ENCODE results near the gene UROC1. TPM values are rescaled to one million over a fixed set of nuclear protein-coding genes. Genes with fewer than 3 reads are reported as not detected.

Gene UROC1
- total RNA-seq, 1 donor from 2014 or later: not detected

DNA sequence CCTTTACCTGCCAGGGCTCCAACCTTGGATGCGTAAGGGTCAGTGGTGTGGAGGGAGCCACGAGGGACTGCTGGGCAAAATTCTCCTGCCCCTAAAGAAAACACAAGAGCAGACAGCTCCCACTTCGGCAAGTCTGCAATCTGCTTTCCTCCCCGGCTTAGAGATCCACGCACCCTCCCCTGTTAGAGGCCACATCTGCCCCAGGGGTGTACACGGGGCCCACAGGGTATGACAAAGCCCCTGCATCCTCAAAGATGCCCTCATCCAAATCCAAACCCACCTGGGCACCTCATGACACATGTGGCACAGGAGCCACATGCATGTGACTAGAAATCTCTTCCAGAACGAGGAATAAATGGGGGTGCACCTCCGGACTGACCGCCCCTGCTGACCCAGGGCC, 67.4 kb downstream of the UROC1 start:
- Mint-ChIP-seq H3K27me3 (no peaks in the 10 kb centered on the region), H3K4me1 (no peaks in the 10 kb centered on the region), H3K4me3 (no peak overlapping the region), H3K36me3 (ENCODE audit: low read depth) (peaks cover 74% of the 10 kb centered on the region), H3K27ac (no peak overlapping the region), H3K9me3 (no peaks in the 10 kb centered on the region)
- intact Hi-C loops (cut with micrococcal nuclease): no loop called here
- ATAC-seq (ENCODE audit: low read depth) (no peak), DNase-seq (no peak)
- TF ChIP-seq, protein P1, sequence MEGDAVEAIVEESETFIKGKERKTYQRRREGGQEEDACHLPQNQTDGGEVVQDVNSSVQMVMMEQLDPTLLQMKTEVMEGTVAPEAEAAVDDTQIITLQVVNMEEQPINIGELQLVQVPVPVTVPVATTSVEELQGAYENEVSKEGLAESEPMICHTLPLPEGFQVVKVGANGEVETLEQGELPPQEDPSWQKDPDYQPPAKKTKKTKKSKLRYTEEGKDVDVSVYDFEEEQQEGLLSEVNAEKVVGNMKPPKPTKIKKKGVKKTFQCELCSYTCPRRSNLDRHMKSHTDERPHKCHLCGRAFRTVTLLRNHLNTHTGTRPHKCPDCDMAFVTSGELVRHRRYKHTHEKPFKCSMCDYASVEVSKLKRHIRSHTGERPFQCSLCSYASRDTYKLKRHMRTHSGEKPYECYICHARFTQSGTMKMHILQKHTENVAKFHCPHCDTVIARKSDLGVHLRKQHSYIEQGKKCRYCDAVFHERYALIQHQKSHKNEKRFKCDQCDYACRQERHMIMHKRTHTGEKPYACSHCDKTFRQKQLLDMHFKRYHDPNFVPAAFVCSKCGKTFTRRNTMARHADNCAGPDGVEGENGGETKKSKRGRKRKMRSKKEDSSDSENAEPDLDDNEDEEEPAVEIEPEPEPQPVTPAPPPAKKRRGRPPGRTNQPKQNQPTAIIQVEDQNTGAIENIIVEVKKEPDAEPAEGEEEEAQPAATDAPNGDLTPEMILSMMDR (IDR thresholded peaks at IDR 0.05): no peak
- ChIA-PET CTCF (no interaction called here), POLR2A (no interaction called here)

DNA sequence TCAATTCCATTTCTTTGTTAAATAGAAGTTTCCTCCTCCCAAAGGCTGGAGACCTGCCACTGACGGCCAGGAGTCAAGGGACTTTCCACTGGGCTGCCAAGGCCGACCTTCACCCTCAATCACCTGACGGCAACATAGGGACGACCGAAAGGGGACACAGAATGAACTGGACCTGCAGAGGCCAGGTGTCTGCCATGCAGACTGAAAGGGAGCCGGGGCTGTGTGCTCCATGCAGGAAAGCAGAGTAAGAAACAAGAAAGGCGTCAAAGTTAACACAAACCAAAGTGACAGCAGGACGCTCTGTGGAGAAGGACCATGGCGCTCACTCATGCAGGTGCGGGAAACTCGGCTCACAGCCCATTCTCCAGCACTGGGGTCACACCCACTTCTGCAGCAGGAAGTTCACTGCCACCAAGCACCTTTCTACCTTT, 67.9 kb downstream of the UROC1 start:
- Mint-ChIP-seq H3K4me1 (no peaks in the 10 kb centered on the region), H3K36me3 (ENCODE audit: low read depth) (peaks cover 71% of the 10 kb centered on the region), H3K9me3 (no peaks in the 10 kb centered on the region), H3K27ac (no peak overlapping the region), H3K27me3 (no peaks in the 10 kb centered on the region), H3K4me3 (no peak overlapping the region)
- TF ChIP-seq, protein P1 (IDR thresholded peaks at IDR 0.05): no peak
- intact Hi-C loops (cut with micrococcal nuclease): no loop called here
- ATAC-seq (ENCODE audit: low read depth): no peak
- ChIA-PET CTCF (no interaction called here), POLR2A (no interaction called here)
- DNase-seq: no peak

DNA sequence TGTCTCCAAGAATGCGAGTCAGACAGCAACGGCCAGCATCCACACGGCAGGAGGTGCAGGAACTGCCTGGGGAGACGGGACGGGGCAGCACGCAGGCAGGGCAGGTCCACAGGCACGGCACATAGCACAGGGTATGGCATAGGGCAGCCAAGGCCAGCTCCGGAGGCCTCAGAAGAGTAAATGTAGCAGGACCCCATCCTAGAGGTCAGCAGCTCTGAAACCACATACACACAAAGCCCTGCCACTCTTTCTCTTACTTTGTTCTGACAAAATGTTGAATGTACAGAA, 68.7 kb downstream of the UROC1 start:
- H3K36me3 Mint-ChIP-seq (ENCODE audit: low read depth): peaks cover 67% of the 10 kb centered on the region

DNA sequence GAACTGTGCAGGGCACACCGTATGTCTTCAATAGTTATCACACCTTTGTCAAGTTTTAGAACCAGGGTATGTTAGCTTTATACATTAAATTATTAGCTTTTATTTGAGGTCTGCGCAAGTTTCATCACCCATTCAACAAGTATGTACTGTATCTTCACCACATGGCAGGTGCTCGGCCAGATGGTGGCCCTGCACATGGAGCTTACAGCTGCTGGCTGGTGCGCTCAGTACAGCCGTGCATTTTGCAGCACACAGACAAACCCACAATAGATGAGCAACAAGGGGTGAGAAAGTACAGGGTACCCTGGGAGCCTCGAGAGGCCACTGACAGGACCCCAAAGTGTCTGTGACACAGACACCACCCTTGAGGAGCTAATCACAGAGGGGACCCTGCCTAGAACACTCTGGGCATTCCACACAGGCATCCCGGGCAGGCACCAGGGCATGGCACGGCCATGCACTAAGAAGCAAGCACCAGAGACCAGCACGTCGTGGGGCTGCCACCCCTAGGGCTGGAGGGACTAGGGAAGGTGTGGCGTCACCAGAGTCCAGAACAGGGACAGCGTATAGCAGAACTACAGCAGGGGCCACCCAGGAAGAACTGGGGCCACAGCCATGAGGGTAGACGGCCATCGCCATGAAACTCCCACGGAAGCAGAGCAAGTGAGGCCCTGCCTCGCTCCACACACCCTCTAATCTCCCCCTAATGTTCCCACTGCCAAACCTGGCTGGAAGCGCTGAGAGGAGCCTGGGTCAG, 69.3 kb downstream of the UROC1 start:
- DNase-seq: no peak
- Mint-ChIP-seq H3K36me3 (ENCODE audit: low read depth) (peaks cover 68% of the 10 kb centered on the region), H3K4me1 (no peaks in the 10 kb centered on the region), H3K27ac (no peak overlapping the region), H3K9me3 (no peaks in the 10 kb centered on the region), H3K27me3 (no peaks in the 10 kb centered on the region), H3K4me3 (no peak overlapping the region)
- TF ChIP-seq, protein P1 (IDR thresholded peaks at IDR 0.05): no peak
- intact Hi-C loops (cut with micrococcal nuclease): no loop called here
- ChIA-PET CTCF (no interaction called here), POLR2A (no interaction called here)
- ATAC-seq (ENCODE audit: low read depth): no peak

More for the DNA sequence above, 68.7 kb downstream of the UROC1 start:
- intact Hi-C loops (cut with micrococcal nuclease): no loop called here
- no peak for DNase-seq
- ChIA-PET POLR2A (no interaction called here), CTCF (no interaction called here)
- Mint-ChIP-seq H3K4me3 (no peak overlapping the region), H3K9me3 (no peaks in the 10 kb centered on the region), H3K27me3 (no peaks in the 10 kb centered on the region), H3K4me1 (no peaks in the 10 kb centered on the region), H3K27ac (no peak overlapping the region)
- no peak for ATAC-seq (ENCODE audit: low read depth)
- TF ChIP-seq, protein P1 (IDR thresholded peaks at IDR 0.05): no peak

DNA sequence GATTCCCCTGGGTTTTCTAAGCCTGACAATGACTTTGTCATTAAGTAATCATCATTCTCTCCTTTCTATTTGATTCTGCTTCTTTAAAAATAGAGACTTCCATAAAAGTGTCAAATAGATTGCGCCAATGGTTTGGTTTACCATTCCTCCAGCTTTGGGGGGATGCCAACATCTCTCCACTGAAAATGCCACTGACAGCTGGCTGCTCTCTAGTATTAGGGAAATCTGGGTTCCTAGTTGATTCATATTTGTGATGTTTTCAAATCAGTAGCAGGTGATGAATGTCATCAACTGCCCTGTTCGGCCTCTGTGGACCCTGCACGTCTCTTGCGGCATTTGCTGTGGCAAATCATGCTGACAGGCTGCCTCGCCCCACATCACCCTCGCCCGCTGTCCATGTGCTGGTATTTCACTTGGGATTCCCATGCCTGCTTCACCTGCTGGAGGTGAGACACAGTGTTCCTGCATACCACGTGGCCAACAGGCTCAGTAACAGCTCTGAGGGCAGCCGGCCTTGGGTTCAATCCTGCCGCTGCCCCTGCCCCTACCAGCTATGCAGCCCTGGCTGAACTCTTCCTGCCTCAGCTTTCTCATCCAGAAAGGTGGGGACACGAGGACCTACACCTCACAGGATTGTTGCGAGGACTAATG, 70.0 kb downstream of the UROC1 start:
- ATAC-seq (ENCODE audit: low read depth): no peak
- Mint-ChIP-seq H3K36me3 (ENCODE audit: low read depth) (peaks cover 71% of the 10 kb centered on the region), H3K27ac (no peak overlapping the region), H3K4me1 (no peaks in the 10 kb centered on the region), H3K4me3 (no peak overlapping the region), H3K27me3 (no peaks in the 10 kb centered on the region), H3K9me3 (no peaks in the 10 kb centered on the region)
- DNase-seq: no peak
- ChIA-PET CTCF (no interaction called here), POLR2A (no interaction called here)
- intact Hi-C loops (cut with micrococcal nuclease): no loop called here
- TF ChIP-seq, protein P1 (IDR thresholded peaks at IDR 0.05): no peak
